IMR-90 (cell line): ENCODE data around the gene MEN1. TPM values are rescaled to one million over a fixed set of nuclear protein-coding genes. Genes with fewer than 3 reads are reported as not detected.

ENCODE experiments used
- ATAC-seq: fragments of 200-7000 bp; cut with Tn5 transposase; 2 replicates; pipeline ENCODE4 v1.9.1; 2020; ENCODE audit warnings: low read depth, mild to moderate bottlenecking, moderate library complexity
- BruUV-seq: library from RNA; stranded (reverse); fragments of 400-500 nt; replicated peaks from 2 replicates; lab custom pipeline; 2021; lab: Mats Ljungman, UMichigan
- CTCF ChIA-PET: fragments of 300-600 bp; formaldehyde crosslinking; extraction: SDS; loops from one replicate; lab custom pipeline; 2021; ENCODE audit warnings: antibody characterized with exemption; lab: Yijun Ruan, JAX
- POLR2A ChIA-PET: fragments of 300-600 bp; sonication (Branson Sonifier 250); formaldehyde crosslinking; loops from one replicate; lab custom pipeline; 2022; ENCODE audit warnings: antibody characterized with exemption; ENCODE audit not compliant: unreplicated experiment; lab: Charles Lee
- DNase-seq: peaks from one replicate; pipeline ENCODE4 v3.0.0; 2013
- H2AFZ ChIP-seq: replicated peaks from 2 replicates; pipeline ENCODE3; 2013; ENCODE audit warnings: low read length, mild to moderate bottlenecking; ENCODE audit not compliant: poor library complexity
- H2AK5ac ChIP-seq: 2 replicates; pipeline ENCODE4 v1.6.1; 2013; ENCODE audit warnings: low read depth, low read length, inconsistent platforms
- H2AK9ac ChIP-seq: replicated peaks from 2 replicates; pipeline ENCODE3; 2013; ENCODE audit warnings: mild to moderate bottlenecking, low read depth, low read length, moderate library complexity; ENCODE audit not compliant: poor library complexity
- H2BK120ac ChIP-seq: 2 replicates; pipeline ENCODE4 v1.6.1; 2013; ENCODE audit warnings: low read depth, low read length, inconsistent platforms
- H2BK15ac ChIP-seq: 3 replicates; pipeline ENCODE4 v1.6.1; 2013; ENCODE audit warnings: low read depth, low read length, inconsistent platforms
- H2BK20ac ChIP-seq: 2 replicates; pipeline ENCODE4 v1.6.1; 2013; ENCODE audit warnings: low read depth, mild to moderate bottlenecking, inconsistent platforms, low read length, moderate library complexity
- H2BK5ac ChIP-seq: 2 replicates; pipeline ENCODE4 v1.6.1; 2013; ENCODE audit warnings: mild to moderate bottlenecking, low read depth, low read length, inconsistent platforms; ENCODE audit not compliant: poor library complexity, severe bottlenecking
- H3K14ac ChIP-seq: replicated peaks from 2 replicates; pipeline ENCODE4 v1.6.1; 2013; ENCODE audit warnings: low read depth, low read length, inconsistent platforms
- H3K18ac ChIP-seq: 2 replicates; pipeline ENCODE4 v1.6.1; 2013; ENCODE audit warnings: low read depth, low read length, control low read depth
- H3K23ac ChIP-seq: 2 replicates; pipeline ENCODE4 v1.6.1; 2013; ENCODE audit warnings: low read depth, low read length, inconsistent platforms
- H3K27ac ChIP-seq: 2 replicates; pipeline ENCODE4 v1.5.1; 2013; ENCODE audit warnings: mild to moderate bottlenecking, control low read depth, low read length; ENCODE audit not compliant: insufficient read depth
- H3K27me3 ChIP-seq: 2 replicates; pipeline ENCODE4 v1.6.1; 2013; ENCODE audit warnings: low read length; ENCODE audit not compliant: control insufficient read depth, insufficient read depth
- H3K36me3 ChIP-seq: 2 replicates; pipeline ENCODE4 v1.6.1; 2013; ENCODE audit warnings: low read length, mixed read lengths; ENCODE audit not compliant: control insufficient read depth, insufficient read depth
- H3K4ac ChIP-seq: 2 replicates; pipeline ENCODE4 v1.6.1; 2013; ENCODE audit warnings: low read depth, low read length, inconsistent platforms
- H3K4me1 ChIP-seq: 2 replicates; pipeline ENCODE4 v1.6.1; 2013; ENCODE audit warnings: low read length, mixed read lengths; ENCODE audit not compliant: control insufficient read depth, insufficient read depth
- H3K4me2 ChIP-seq: 2 replicates; pipeline ENCODE4 v1.6.1; 2013; ENCODE audit warnings: low read depth, mild to moderate bottlenecking, control low read depth, low read length, moderate library complexity
- H3K4me3 ChIP-seq: 2 replicates; pipeline ENCODE4 v1.5.1; 2013; ENCODE audit warnings: low read depth, mild to moderate bottlenecking, control low read depth, low read length, moderate library complexity; ENCODE audit not compliant: insufficient read depth
- H3K56ac ChIP-seq: 2 replicates; pipeline ENCODE4 v1.6.1; 2013; ENCODE audit warnings: low read length, inconsistent platforms; ENCODE audit not compliant: insufficient read depth; ENCODE audit errors: extremely low read depth
- H3K79me1 ChIP-seq, 2 experiments: 2 replicates each; pipeline ENCODE4 v1.6.1; 2013; ENCODE audit warnings: low read length in 2 of 2, inconsistent platforms in 1 of 2, low read depth in 1 of 2
- H3K9ac ChIP-seq: 2 replicates; pipeline ENCODE4 v1.6.1; 2013; ENCODE audit warnings: low read depth, low read length, control low read depth
- H3K9me1 ChIP-seq: 2 replicates; pipeline ENCODE4 v1.6.1; 2013; ENCODE audit warnings: low read length, inconsistent platforms; ENCODE audit not compliant: insufficient read depth
- H3K9me3 ChIP-seq: 2 replicates; pipeline ENCODE4 v1.6.1; 2013; ENCODE audit warnings: low read length; ENCODE audit not compliant: control insufficient read depth, insufficient read depth
- H4K20me1 ChIP-seq: 2 replicates; pipeline ENCODE4 v1.6.1; 2013; ENCODE audit warnings: low read length, inconsistent platforms; ENCODE audit not compliant: insufficient read depth
- H4K5ac ChIP-seq: 2 replicates; pipeline ENCODE4 v1.6.1; 2013; ENCODE audit warnings: mild to moderate bottlenecking, low read depth, low read length, control low read depth
- H4K8ac ChIP-seq, 2 experiments: 2 replicates each; pipeline ENCODE4 v1.6.1; 2013; ENCODE audit warnings: low read depth in 2 of 2, low read length in 2 of 2, control low read depth in 1 of 2, inconsistent platforms in 1 of 2
- H4K91ac ChIP-seq: 2 replicates; pipeline ENCODE4 v1.6.1; 2013; ENCODE audit warnings: low read depth, low read length, inconsistent platforms; ENCODE audit not compliant: insufficient read depth
- BHLHE40 ChIP-seq: fragments of 150-350 bp; IDR thresholded peaks from 2 replicates; pipeline ENCODE4 v1.6.1; 2016; ENCODE audit warnings: mild to moderate bottlenecking, low read depth, low read length
- MAFK ChIP-seq: IDR thresholded peaks from 2 replicates; pipeline ENCODE4 v1.6.1; 2012; ENCODE audit warnings: low read depth, low read length, improper control_type of control experiment
- MAZ ChIP-seq: IDR thresholded peaks from 2 replicates; pipeline ENCODE4 v1.6.1; 2012; ENCODE audit warnings: low read depth, mild to moderate bottlenecking, low read length, improper control_type of control experiment, moderate library complexity, borderline replicate concordance
- MXI1 ChIP-seq: IDR thresholded peaks from 2 replicates; pipeline ENCODE4 v1.6.1; 2012; ENCODE audit warnings: low read depth, mild to moderate bottlenecking, low read length, moderate library complexity, borderline replicate concordance
- NFE2L2 ChIP-seq: fragments of 150-350 bp; IDR thresholded peaks from 2 replicates; pipeline ENCODE4 v1.6.1; 2016; ENCODE audit warnings: low read depth, mild to moderate bottlenecking, low read length
- RCOR1 ChIP-seq: IDR thresholded peaks from 2 replicates; pipeline ENCODE4 v1.6.1; 2012; ENCODE audit warnings: mild to moderate bottlenecking, low read length, improper control_type of control experiment; ENCODE audit not compliant: insufficient replicate concordance
- WGBS, 2 experiments: methylation state at CpG; one replicate each; pipeline versions ENCODE4 v1.1.5 to v1.1.7; 2013; ENCODE audit warnings: missing lambda C conversion rate in 2 of 2; ENCODE audit not compliant: insufficient read length in 1 of 2; ENCODE audit errors: extremely low coverage in 2 of 2; 5-methylcytosine and 5-hydroxymethylcytosine counted together
- dilution Hi-C: fragments of 300-500 bp; cut with HindIII; formaldehyde crosslinking; loops from one replicate; pipeline ENCODE4 v1.14.3; 2018; ENCODE audit warnings: low sequenced_read_pairs; ENCODE audit not compliant: unreplicated experiment
- in situ Hi-C: fragments of 300-500 bp; cut with MboI; formaldehyde crosslinking; loops from 3 replicates; pipeline ENCODE4 v1.14.3; 2019; ENCODE audit warnings: low sequenced_read_pairs, inconsistent platforms, mixed read lengths
- intact Hi-C: fragments of 100-400 bp; cut with micrococcal nuclease; formaldehyde crosslinking; loops from 2 replicates; pipeline ENCODE4 v1.10.0; 2022
- polyA plus RNA-seq, 3 experiments: library from polyadenylated mRNA; depleted of rRNA; stranded (reverse); fragments of >200 nt; gene quantifications; 2 replicates each; pipeline ENCODE4 v1.2.3, GENCODE V29; 2012; ENCODE audit warnings: low replicate concordance in 1 of 3
- total RNA-seq: library from RNA; depleted of rRNA; stranded (reverse); fragments of >200 nt; gene quantifications from 2 replicates; pipeline ENCODE4 v1.2.3, GENCODE V29; 2012
- TF ChIP-seq, protein P1 (sequence below): fragments of 150-350 bp; IDR thresholded peaks from 2 replicates; pipeline ENCODE4 v1.6.1; 2016; ENCODE audit warnings: low read depth, mild to moderate bottlenecking, low read length, moderate library complexity, borderline replicate concordance

Gene MEN1
- total and polyA plus RNA-seq, 2 of the 4 experiments (the other 2 are of a cell fraction) = 8.8 to 35.7 TPM

DNA sequence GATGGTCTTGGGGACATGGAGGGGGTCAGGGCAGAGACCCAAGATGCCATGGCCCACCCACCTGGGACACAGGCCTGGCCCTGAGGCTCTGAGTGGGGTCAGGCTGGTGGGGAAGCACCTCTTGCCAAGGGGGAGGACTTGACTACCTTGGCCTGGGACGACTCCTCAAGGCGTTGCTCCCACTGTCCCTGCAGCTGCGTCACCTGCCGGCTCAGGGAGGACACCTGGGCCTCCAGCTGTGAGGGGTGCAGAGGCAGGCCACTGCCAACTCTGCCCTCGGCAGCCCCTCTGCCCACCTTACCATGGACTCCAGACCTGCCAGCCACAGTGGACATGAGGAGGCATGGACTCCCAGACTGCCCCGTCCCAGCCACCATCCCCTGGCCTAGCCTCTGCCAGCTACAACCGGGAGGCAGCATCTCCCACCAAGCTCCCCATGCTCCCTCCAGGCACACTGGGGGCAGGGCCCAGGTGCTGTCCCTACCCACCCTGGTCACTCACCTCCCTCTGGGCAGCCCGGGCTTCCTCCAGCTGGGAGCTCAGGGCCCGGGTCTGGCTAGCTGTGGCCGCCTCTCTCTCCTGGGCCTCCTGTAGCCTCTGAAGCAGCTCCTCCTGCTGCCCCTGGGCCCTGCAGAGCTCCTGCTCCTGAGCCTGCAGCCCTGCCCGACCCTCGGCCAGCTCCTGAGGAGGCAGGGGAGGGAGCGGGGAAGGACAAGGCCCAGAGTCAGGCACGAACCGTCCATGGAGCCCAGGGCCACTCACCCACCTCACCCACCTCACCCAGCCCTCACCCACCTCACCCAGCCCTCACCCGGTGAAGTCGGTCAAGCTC lies 25.5 kb upstream of the MEN1 start:
- H3K56ac ChIP-seq = no peak overlapping the region
- no peak overlapping the region for H3K4ac ChIP-seq
- in situ Hi-C loops = no loop called here
- no peak overlapping the region for H2BK20ac ChIP-seq
- no peak for ATAC-seq
- peaks cover 2% of the 10 kb centered on the region; the same call in 1 of the 2 replicates for H3K27me3 ChIP-seq
- DNase-seq = no peak
- POLR2A ChIA-PET = no interaction called here
- H2BK15ac ChIP-seq = no peak overlapping the region
- H3K36me3 ChIP-seq = no peaks in the 10 kb centered on the region
- no peak overlapping the region for H3K27ac ChIP-seq
- WGBS, 2 experiments = no CpG with 5 or more reads among the region's 17 CpGs
- H3K4me1 ChIP-seq = no peaks in the 10 kb centered on the region
- H3K14ac ChIP-seq = no peak overlapping the region
- H2AFZ ChIP-seq = peak overlapping the region; percentile 70
- peak overlapping the region; percentile 43; the same call in 1 of the 2 replicates for H2AK5ac ChIP-seq
- H2AK9ac ChIP-seq = peak overlapping the region; percentile 34
- CTCF ChIA-PET = no interaction called here
- H3K18ac ChIP-seq = no peak overlapping the region
- no peaks in the 10 kb centered on the region for H3K9me1 ChIP-seq
- no peak overlapping the region for H4K5ac ChIP-seq
- H3K79me1 ChIP-seq = no peaks in the 10 kb centered on the region
- no peak for TF ChIP-seq MAZ
- TF ChIP-seq MXI1 = no peak
- TF ChIP-seq, protein P1, sequence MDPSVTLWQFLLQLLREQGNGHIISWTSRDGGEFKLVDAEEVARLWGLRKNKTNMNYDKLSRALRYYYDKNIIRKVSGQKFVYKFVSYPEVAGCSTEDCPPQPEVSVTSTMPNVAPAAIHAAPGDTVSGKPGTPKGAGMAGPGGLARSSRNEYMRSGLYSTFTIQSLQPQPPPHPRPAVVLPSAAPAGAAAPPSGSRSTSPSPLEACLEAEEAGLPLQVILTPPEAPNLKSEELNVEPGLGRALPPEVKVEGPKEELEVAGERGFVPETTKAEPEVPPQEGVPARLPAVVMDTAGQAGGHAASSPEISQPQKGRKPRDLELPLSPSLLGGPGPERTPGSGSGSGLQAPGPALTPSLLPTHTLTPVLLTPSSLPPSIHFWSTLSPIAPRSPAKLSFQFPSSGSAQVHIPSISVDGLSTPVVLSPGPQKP = no peak
- TF ChIP-seq MAFK = no peak
- TF ChIP-seq NFE2L2 = no peak
- TF ChIP-seq RCOR1 = no peak
- TF ChIP-seq BHLHE40 = no peak
- no peak overlapping the region for H3K4me3 ChIP-seq
- no peaks in the 10 kb centered on the region for H3K9me3 ChIP-seq
- H2BK5ac ChIP-seq = no peak overlapping the region
- no TSS peak for BruUV-seq
- H4K8ac ChIP-seq = no peak overlapping the region
- H2BK120ac ChIP-seq = no peak overlapping the region
- dilution Hi-C loops = no loop called here
- H4K20me1 ChIP-seq = no peaks in the 10 kb centered on the region
- no peak overlapping the region for H3K9ac ChIP-seq
- H3K23ac ChIP-seq = no peak overlapping the region
- H3K4me2 ChIP-seq = no peak overlapping the region
- intact Hi-C loops = no loop called here
- no peak overlapping the region for H4K91ac ChIP-seq
